Measurements from ENCODE around the gene SPDYC.

Gene SPDYC

GRCh38 chr11:65207918-65208784 lies 38.1 kb downstream of the SPDYC start:
- DNase-seq, result no peak

- DNase-seq, result no peak
Measured at GRCh38 chr11:65208785-65209710, 39.0 kb downstream of the SPDYC start.

- no peak for DNase-seq
Measured at GRCh38 chr11:65209711-65210360, 39.8 kb downstream of the SPDYC start.

- DNase-seq, result no peak
Measured at GRCh38 chr11:65210361-65210731, 40.3 kb downstream of the SPDYC start.

GRCh38 chr11:65210748-65211147 lies 40.7 kb downstream of the SPDYC start:
- DNase-seq, result no peak

GRCh38 chr11:65211293-65212105 lies 41.5 kb downstream of the SPDYC start:
- DNase-seq, result no peak

GRCh38 chr11:65212226-65212801 lies 42.3 kb downstream of the SPDYC start:
- no peak for DNase-seq

GRCh38 chr11:65213322-65214211 lies 43.5 kb downstream of the SPDYC start:
- DNase-seq, result no peak

GRCh38 chr11:65214212-65214845 lies 44.3 kb downstream of the SPDYC start:
- DNase-seq, result no peak

- no peak for DNase-seq
Measured at GRCh38 chr11:65215441-65216076, 45.5 kb downstream of the SPDYC start.

- DNase-seq, result no peak
Measured at GRCh38 chr11:65216830-65217229, 46.8 kb downstream of the SPDYC start.

- DNase-seq, result no peak
Measured at GRCh38 chr11:65217441-65218423, 47.7 kb downstream of the SPDYC start.

GRCh38 chr11:65218446-65218845 lies 48.4 kb downstream of the SPDYC start:
- no peak for DNase-seq

- no peak for DNase-seq
Measured at GRCh38 chr11:65219930-65220213, 49.8 kb downstream of the SPDYC start.

GRCh38 chr11:65221026-65221425 lies 51.0 kb downstream of the SPDYC start:
- DNase-seq, result no peak

Measured in CD4-positive, alpha-beta T cell treated with Interleukin-10 for 1 hour (primary cell).